ENCODE measurements around the gene AKAP8.

The AKAP8 gene

DNA sequence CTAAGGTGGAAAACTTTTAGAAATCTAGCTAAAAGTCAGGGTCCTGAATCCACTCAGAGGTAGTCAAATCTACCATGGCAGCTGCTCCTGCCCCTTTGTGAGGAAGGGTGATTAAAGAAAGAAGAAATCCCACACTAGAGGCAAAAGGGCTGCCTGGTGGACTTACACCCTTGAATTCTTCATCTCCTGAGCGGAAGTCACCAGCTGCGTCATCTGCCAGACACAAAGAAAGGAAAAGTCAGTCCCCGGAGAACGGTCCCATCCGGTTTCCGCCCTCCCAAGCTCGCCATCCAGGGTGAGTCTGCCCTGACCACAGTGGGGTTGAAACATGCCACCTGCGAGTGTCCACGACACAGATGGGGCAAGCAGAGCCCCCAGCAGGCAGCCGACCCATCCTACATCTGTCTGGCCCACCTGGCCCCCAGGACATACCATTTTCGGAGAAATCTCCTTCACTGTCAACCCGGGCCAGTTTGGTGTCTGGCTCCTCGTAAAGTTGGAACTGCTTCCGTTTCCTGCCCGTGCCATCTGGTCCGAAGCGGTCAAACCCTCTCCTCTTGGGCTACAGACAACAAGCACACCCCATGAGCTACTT, 7.7 kb downstream of the AKAP8 start:
- DNase-seq (ENCODE audit: extremely low read depth, insufficient read length): no peak
- peaks cover 47% of the 10 kb centered on the region for H3K36me3 ChIP-seq (ENCODE audit: control insufficient read depth, insufficient read depth, low read length)
- H3K4me3 ChIP-seq (replicated peaks; ENCODE audit: low read depth, low read length): no peak overlapping the region
- no peaks in the 10 kb centered on the region for H3K27me3 ChIP-seq (replicated peaks; ENCODE audit: control insufficient read depth, insufficient read depth, low read length)
- TF ChIP-seq, protein P1, sequence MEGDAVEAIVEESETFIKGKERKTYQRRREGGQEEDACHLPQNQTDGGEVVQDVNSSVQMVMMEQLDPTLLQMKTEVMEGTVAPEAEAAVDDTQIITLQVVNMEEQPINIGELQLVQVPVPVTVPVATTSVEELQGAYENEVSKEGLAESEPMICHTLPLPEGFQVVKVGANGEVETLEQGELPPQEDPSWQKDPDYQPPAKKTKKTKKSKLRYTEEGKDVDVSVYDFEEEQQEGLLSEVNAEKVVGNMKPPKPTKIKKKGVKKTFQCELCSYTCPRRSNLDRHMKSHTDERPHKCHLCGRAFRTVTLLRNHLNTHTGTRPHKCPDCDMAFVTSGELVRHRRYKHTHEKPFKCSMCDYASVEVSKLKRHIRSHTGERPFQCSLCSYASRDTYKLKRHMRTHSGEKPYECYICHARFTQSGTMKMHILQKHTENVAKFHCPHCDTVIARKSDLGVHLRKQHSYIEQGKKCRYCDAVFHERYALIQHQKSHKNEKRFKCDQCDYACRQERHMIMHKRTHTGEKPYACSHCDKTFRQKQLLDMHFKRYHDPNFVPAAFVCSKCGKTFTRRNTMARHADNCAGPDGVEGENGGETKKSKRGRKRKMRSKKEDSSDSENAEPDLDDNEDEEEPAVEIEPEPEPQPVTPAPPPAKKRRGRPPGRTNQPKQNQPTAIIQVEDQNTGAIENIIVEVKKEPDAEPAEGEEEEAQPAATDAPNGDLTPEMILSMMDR (IDR thresholded peaks at IDR 0.05; ENCODE audit: insufficient read depth, low read length, poor library complexity, severe bottlenecking): no peak

GRCh38 chr19:15371119-15371518, 8.5 kb downstream of the AKAP8 start:
- H3K36me3 ChIP-seq (ENCODE audit: control insufficient read depth, insufficient read depth, low read length): peaks cover 47% of the 10 kb centered on the region
- DNase-seq (ENCODE audit: extremely low read depth, insufficient read length): no peak
- H3K4me3 ChIP-seq (replicated peaks; ENCODE audit: low read depth, low read length): no peak overlapping the region
- H3K27me3 ChIP-seq (replicated peaks; ENCODE audit: control insufficient read depth, insufficient read depth, low read length): no peaks in the 10 kb centered on the region
- TF ChIP-seq, protein P1 (IDR thresholded peaks at IDR 0.05; ENCODE audit: insufficient read depth, low read length, poor library complexity, severe bottlenecking): no peak

DNA sequence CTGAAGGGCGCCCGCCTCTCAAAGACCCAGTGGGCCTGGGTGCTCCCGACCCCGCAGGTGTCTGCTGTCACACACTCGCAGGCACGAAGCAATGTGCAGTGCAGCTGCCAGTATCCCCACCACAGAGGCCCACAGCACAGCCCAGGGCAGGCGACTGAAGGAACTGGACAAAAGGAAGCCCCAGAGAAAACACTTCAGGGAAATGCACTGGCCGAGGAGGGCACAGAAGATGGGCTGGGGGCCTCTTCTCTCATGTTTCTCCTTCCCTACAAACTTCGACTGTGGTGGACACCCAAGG, 10.0 kb downstream of the AKAP8 start:
- no peaks in the 10 kb centered on the region for H3K27me3 ChIP-seq (replicated peaks; ENCODE audit: control insufficient read depth, insufficient read depth, low read length)
- DNase-seq (ENCODE audit: extremely low read depth, insufficient read length): no peak
- H3K4me3 ChIP-seq (replicated peaks; ENCODE audit: low read depth, low read length): no peak overlapping the region
- H3K36me3 ChIP-seq (ENCODE audit: control insufficient read depth, insufficient read depth, low read length): peaks cover 50% of the 10 kb centered on the region
- TF ChIP-seq, protein P1 (IDR thresholded peaks at IDR 0.05; ENCODE audit: insufficient read depth, low read length, poor library complexity, severe bottlenecking): no peak

DNA sequence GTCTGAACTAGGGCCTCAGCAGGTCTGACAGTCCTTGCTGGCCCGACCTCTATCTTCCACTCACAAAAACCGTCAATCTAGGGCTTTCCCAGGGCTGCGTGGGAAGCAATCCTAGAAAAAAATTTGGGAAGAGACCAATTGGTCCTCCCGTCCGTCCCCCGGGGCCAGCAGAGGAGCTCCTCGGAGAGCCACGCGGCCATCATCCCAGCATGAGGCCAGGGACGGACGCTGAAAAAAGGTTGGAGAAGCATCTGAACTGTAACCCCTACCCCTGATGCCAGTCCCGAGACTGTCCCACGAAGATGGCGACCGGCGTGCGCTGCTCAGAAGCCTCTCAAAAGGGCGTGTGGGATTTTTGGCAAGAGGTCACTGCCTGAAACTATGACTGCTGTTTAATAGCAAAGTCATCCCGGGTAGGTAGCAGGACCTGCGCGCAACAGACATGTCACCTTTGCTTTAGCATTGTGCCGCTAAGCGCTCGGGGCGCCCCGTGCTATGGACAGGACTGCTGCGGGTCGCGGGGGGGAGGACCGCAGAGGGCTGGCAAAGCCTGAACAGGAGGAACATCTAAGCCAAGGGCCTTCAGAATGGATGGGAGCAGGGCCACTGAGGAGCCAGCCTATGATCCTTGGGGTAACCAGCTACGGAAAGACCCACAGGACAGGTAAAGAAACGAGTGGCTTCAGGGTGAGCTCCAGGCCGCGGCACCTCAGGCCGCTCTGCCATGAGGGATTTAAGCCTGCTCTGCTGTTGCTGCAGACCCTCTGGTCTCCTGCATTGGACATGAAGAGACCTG, 10.6 kb downstream of the AKAP8 start:
- TF ChIP-seq, protein P1 (IDR thresholded peaks at IDR 0.05; ENCODE audit: insufficient read depth, low read length, poor library complexity, severe bottlenecking): no peak
- H3K4me3 ChIP-seq (replicated peaks; ENCODE audit: low read depth, low read length): no peak overlapping the region
- H3K36me3 ChIP-seq (ENCODE audit: control insufficient read depth, insufficient read depth, low read length): peaks cover 47% of the 10 kb centered on the region
- no peak for DNase-seq (ENCODE audit: extremely low read depth, insufficient read length)
- no peaks in the 10 kb centered on the region for H3K27me3 ChIP-seq (replicated peaks; ENCODE audit: control insufficient read depth, insufficient read depth, low read length)

DNA sequence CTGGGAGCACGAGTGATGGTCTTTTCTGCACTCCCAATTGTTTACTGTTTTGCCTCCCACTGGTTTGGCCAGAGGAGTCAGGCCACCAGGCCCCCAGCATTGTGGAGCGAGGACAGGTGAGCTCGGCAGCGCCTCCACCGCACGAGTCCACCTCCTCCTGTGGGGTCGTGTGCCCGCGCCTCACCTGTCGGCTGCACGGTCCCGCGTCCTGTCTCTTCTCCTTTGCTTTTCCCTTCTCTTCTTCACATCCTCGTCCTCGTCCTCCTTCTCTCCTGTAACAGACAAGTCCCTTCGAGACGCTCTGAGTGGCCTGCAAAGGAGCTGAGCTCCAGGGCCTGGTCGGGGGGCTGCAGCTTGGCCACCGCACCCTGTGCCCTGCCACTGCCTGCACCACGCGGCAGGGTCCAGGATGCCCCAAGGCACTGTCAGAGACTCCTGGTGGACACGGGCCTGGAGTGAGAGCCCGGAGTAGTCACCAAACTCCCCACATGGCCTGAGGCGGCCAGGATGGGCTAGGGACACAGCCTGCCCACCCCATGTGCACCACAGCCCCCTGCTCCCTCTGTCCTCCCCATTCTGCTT, 11.4 kb downstream of the AKAP8 start:
- no peaks in the 10 kb centered on the region for H3K27me3 ChIP-seq (replicated peaks; ENCODE audit: control insufficient read depth, insufficient read depth, low read length)
- peaks cover 40% of the 10 kb centered on the region for H3K36me3 ChIP-seq (ENCODE audit: control insufficient read depth, insufficient read depth, low read length)
- TF ChIP-seq, protein P1 (IDR thresholded peaks at IDR 0.05; ENCODE audit: insufficient read depth, low read length, poor library complexity, severe bottlenecking): no peak
- no peak overlapping the region for H3K4me3 ChIP-seq (replicated peaks; ENCODE audit: low read depth, low read length)
- DNase-seq (ENCODE audit: extremely low read depth, insufficient read length): no peak
